ENCODE data around the gene ZNF221.

GRCh38 chr19:43950834-43951645 lies at the start of gene ZNF221:
- TF ChIP-seq, protein P1, sequence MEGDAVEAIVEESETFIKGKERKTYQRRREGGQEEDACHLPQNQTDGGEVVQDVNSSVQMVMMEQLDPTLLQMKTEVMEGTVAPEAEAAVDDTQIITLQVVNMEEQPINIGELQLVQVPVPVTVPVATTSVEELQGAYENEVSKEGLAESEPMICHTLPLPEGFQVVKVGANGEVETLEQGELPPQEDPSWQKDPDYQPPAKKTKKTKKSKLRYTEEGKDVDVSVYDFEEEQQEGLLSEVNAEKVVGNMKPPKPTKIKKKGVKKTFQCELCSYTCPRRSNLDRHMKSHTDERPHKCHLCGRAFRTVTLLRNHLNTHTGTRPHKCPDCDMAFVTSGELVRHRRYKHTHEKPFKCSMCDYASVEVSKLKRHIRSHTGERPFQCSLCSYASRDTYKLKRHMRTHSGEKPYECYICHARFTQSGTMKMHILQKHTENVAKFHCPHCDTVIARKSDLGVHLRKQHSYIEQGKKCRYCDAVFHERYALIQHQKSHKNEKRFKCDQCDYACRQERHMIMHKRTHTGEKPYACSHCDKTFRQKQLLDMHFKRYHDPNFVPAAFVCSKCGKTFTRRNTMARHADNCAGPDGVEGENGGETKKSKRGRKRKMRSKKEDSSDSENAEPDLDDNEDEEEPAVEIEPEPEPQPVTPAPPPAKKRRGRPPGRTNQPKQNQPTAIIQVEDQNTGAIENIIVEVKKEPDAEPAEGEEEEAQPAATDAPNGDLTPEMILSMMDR (IDR thresholded peaks at IDR 0.05): no peak
- TF ChIP-seq EZH2 (IDR thresholded peaks at IDR 0.05; ENCODE audit: borderline replicate concordance, insufficient read depth, low read depth, low read length, poor library complexity, severe bottlenecking): no peak
